Activated B cell treated with CpG ODN at 0.5 μM for 24 hours (primary cell): Measurements from ENCODE around the gene LARGE1. TPM values are rescaled to one million over a fixed set of nuclear protein-coding genes. Genes with fewer than 3 reads are reported as not detected.

Experiments
- ATAC-seq: fragments of 200-7000 bp; cut with Tn5 transposase; one replicate; pipeline ENCODE4 v1.10.0; 2021; ENCODE audit warnings: low read depth, mild to moderate bottlenecking, moderate library complexity
- CTCF ChIA-PET: fragments of 350-600 bp; sonication (Branson Sonifier 250); formaldehyde crosslinking; loops from one replicate; lab custom pipeline; 2021; ENCODE audit warnings: antibody characterized with exemption; lab: Charles Lee
- POLR2A ChIA-PET: fragments of 350-600 bp; sonication (Branson Sonifier 250); formaldehyde crosslinking; loops from one replicate; lab custom pipeline; 2021; ENCODE audit warnings: antibody characterized with exemption; lab: Charles Lee
- DNase-seq: peaks from one replicate; pipeline ENCODE4 v3.0.0; 2022
- H3K27ac Mint-ChIP-seq: one replicate; pipeline ENCODE4 v1.8.0; 2020; ENCODE audit warnings: mixed read lengths
- H3K27me3 Mint-ChIP-seq: one replicate; pipeline ENCODE4 v1.8.0; 2021; ENCODE audit warnings: mixed read lengths
- H3K36me3 Mint-ChIP-seq: one replicate; pipeline ENCODE4 v1.8.0; 2021; ENCODE audit warnings: low read depth, mixed read lengths
- H3K4me1 Mint-ChIP-seq: one replicate; pipeline ENCODE4 v1.8.0; 2021; ENCODE audit warnings: mixed read lengths
- H3K4me3 Mint-ChIP-seq: one replicate; pipeline ENCODE4 v1.8.0; 2020; ENCODE audit warnings: mild to moderate bottlenecking, mixed read lengths
- H3K9me3 Mint-ChIP-seq: one replicate; pipeline ENCODE4 v1.8.0; 2020; ENCODE audit warnings: mixed read lengths
- intact Hi-C: fragments of 100-400 bp; cut with micrococcal nuclease; formaldehyde crosslinking; loops from one replicate; pipeline ENCODE4 v1.15.1; 2024
- total RNA-seq: library from RNA; stranded (reverse); gene quantifications from 2 replicates; pipeline ENCODE4 v1.2.3, GENCODE V29; 2022
- TF ChIP-seq, protein P1 (sequence below): fragments of 200-600 bp; IDR thresholded peaks from one replicate; pipeline ENCODE4 v1.8.0; 2022; ENCODE audit warnings: antibody characterized with exemption, mild to moderate bottlenecking

The LARGE1 gene
- total RNA-seq, 1 donor from 2014 or later, result 22.2 TPM

DNA sequence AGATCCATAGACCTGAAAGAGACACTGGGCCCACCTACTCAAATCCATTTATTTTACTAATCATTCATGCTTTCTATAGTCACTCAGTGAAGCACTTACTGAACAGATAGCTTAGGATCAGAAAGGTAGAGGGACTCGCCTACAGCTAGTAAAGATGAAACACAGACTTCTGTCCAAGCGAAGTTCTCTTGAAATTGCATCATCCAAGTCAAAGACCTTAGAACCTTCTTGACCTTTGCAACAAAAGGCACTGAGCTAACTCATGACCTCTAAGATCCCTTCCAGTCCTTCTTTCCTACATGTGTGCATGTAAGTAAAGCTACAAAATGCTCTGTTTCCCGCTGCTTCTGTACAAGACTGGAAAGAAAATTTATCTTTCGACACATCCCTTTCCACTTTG, 377.6 kb downstream of the LARGE1 start:
- no peaks in the 10 kb centered on the region for H3K27me3 Mint-ChIP-seq
- ChIA-PET CTCF (no interaction called here), POLR2A (no interaction called here)
- DNase-seq, result no peak
- ATAC-seq, result no peak
- no peak overlapping the region for H3K4me3 Mint-ChIP-seq
- no peaks in the 10 kb centered on the region for H3K36me3 Mint-ChIP-seq
- no peaks in the 10 kb centered on the region for H3K9me3 Mint-ChIP-seq
- intact Hi-C loops, result no loop called here
- H3K27ac Mint-ChIP-seq, result peak overlapping the region; percentile 21
- TF ChIP-seq, protein P1, sequence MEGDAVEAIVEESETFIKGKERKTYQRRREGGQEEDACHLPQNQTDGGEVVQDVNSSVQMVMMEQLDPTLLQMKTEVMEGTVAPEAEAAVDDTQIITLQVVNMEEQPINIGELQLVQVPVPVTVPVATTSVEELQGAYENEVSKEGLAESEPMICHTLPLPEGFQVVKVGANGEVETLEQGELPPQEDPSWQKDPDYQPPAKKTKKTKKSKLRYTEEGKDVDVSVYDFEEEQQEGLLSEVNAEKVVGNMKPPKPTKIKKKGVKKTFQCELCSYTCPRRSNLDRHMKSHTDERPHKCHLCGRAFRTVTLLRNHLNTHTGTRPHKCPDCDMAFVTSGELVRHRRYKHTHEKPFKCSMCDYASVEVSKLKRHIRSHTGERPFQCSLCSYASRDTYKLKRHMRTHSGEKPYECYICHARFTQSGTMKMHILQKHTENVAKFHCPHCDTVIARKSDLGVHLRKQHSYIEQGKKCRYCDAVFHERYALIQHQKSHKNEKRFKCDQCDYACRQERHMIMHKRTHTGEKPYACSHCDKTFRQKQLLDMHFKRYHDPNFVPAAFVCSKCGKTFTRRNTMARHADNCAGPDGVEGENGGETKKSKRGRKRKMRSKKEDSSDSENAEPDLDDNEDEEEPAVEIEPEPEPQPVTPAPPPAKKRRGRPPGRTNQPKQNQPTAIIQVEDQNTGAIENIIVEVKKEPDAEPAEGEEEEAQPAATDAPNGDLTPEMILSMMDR, result no peak
- H3K4me1 Mint-ChIP-seq, result peaks cover 30% of the 10 kb centered on the region

- DNase-seq (no peak), ATAC-seq (no peak)
- intact Hi-C loops, result no loop called here
- ChIA-PET POLR2A (interaction anchor here (0.7 kb wide), 1 partner anchor 240 kb away, joined by 9 read pairs; no protein-coding TSS in a partner anchor), CTCF (no interaction called here)
- Mint-ChIP-seq H3K4me3 (no peak overlapping the region), H3K27ac (peak overlapping the region; percentile 6), H3K9me3 (no peaks in the 10 kb centered on the region), H3K4me1 (peaks cover 30% of the 10 kb centered on the region), H3K36me3 (no peaks in the 10 kb centered on the region), H3K27me3 (no peaks in the 10 kb centered on the region)
- TF ChIP-seq, protein P1, result no peak
These were observed 378.1 kb downstream of the LARGE1 start for GRCh38 chr22:33542153-33542552.

GRCh38 chr22:33539902-33540751, 380.1 kb downstream of the LARGE1 start:
- TF ChIP-seq, protein P1, result no peak
- H3K36me3 Mint-ChIP-seq, result no peaks in the 10 kb centered on the region
- H3K4me1 Mint-ChIP-seq, result peaks cover 19% of the 10 kb centered on the region
- DNase-seq (no peak), ATAC-seq (no peak)
- intact Hi-C loops, result no loop called here
- no peak overlapping the region for H3K4me3 Mint-ChIP-seq
- H3K27me3 Mint-ChIP-seq, result no peaks in the 10 kb centered on the region
- ChIA-PET CTCF (no interaction called here), POLR2A (no interaction called here)
- H3K27ac Mint-ChIP-seq, result no peak overlapping the region
- H3K9me3 Mint-ChIP-seq, result no peaks in the 10 kb centered on the region

GRCh38 chr22:33539202-33539901, 380.9 kb downstream of the LARGE1 start:
- CTCF ChIA-PET, result interaction anchor here (1.2 kb wide), 1 partner anchor 20 kb away, joined by 3 read pairs; no protein-coding TSS in a partner anchor
- TF ChIP-seq, protein P1, result no peak
- H3K9me3 Mint-ChIP-seq, result no peaks in the 10 kb centered on the region
- DNase-seq (no peak), ATAC-seq (no peak)
- POLR2A ChIA-PET, result no interaction called here
- intact Hi-C loops, result no loop called here
- H3K27ac Mint-ChIP-seq, result no peak overlapping the region
- no peaks in the 10 kb centered on the region for H3K27me3 Mint-ChIP-seq
- H3K36me3 Mint-ChIP-seq, result no peaks in the 10 kb centered on the region
- H3K4me1 Mint-ChIP-seq, result peaks cover 13% of the 10 kb centered on the region
- no peak overlapping the region for H3K4me3 Mint-ChIP-seq
